ENCODE data around the gene IKBIP.

DNA sequence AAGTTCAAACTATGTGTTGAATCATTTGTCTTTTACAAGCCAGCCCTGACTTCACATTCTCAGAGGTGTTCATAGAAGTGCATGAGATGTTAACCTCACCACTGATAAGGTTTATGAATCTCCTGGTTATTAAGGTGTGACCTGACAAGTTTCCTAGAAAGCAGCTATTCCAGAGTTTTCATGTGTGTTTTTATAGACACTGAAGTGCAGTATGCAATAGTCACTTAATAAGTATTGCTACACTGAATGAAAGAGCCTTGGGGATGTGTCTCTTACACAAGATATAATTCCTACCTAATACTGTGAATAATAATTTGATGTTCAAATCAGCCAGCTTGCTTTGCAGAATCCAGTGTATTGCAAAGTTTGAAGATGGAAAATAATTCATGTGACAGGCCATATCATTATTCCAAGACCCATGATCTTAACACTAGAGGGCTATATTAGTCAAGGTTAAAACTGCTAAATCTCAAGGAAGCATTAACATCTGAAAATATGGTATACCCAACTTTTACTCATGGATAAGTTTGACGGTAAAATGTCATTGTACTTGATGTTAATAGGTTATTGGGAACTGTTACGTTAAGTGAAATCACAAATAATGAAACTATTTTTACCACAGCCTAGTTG is 38.1 kb downstream of the IKBIP start:
- TF ChIP-seq POLR2A (IDR thresholded peaks at IDR 0.05) (no peak), CTCF (IDR thresholded peaks at IDR 0.05) (no peak), POLR2AphosphoS5 (IDR thresholded peaks at IDR 0.05) (no peak)

Measured in gastroesophageal sphincter (tissue), 3 donors.